ENCODE data around the gene ADRA2C.

Gene ADRA2C

DNA sequence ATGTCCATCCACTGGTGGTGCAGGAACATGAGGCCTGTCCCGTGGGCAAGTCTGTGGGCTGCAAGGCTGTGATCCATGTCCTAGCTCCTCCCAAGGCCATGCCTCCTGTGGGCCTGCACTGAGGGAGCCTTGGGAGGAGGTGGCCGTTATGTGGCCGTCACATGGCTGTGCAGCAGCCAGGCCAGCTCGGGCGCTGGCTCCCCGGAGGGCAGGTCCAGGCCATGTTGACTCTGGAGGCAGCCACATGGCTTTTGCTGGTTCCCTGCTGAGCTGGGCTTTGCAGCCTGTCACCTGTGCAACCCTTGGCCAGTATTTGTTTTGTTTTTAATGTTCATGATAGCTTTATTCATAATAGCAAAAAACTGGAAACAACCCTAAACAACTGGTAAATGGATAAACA, 13.3 kb downstream of the ADRA2C start:
- DNase-seq (ENCODE audit: extremely low spot score), result no peak
- TF ChIP-seq, protein P1, sequence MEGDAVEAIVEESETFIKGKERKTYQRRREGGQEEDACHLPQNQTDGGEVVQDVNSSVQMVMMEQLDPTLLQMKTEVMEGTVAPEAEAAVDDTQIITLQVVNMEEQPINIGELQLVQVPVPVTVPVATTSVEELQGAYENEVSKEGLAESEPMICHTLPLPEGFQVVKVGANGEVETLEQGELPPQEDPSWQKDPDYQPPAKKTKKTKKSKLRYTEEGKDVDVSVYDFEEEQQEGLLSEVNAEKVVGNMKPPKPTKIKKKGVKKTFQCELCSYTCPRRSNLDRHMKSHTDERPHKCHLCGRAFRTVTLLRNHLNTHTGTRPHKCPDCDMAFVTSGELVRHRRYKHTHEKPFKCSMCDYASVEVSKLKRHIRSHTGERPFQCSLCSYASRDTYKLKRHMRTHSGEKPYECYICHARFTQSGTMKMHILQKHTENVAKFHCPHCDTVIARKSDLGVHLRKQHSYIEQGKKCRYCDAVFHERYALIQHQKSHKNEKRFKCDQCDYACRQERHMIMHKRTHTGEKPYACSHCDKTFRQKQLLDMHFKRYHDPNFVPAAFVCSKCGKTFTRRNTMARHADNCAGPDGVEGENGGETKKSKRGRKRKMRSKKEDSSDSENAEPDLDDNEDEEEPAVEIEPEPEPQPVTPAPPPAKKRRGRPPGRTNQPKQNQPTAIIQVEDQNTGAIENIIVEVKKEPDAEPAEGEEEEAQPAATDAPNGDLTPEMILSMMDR (IDR thresholded peaks at IDR 0.05; ENCODE audit: control extremely low read depth, extremely low read depth, low read depth, missing control alignments), result no peak
- POLR2A ChIA-PET, result no interaction called here
- CTCF ChIA-PET, result no interaction called here

GRCh38 chr4:3780347-3781171, 14.4 kb downstream of the ADRA2C start:
- CTCF ChIA-PET, result interaction anchor here (0.6 kb wide), 1 partner anchor 35 kb away, joined by 3 read pairs; no protein-coding TSS in a partner anchor
- TF ChIP-seq, protein P1 (IDR thresholded peaks at IDR 0.05; ENCODE audit: control extremely low read depth, extremely low read depth, low read depth, missing control alignments), result no peak
- no peak for DNase-seq (ENCODE audit: extremely low spot score)
- POLR2A ChIA-PET, result no interaction called here

DNA sequence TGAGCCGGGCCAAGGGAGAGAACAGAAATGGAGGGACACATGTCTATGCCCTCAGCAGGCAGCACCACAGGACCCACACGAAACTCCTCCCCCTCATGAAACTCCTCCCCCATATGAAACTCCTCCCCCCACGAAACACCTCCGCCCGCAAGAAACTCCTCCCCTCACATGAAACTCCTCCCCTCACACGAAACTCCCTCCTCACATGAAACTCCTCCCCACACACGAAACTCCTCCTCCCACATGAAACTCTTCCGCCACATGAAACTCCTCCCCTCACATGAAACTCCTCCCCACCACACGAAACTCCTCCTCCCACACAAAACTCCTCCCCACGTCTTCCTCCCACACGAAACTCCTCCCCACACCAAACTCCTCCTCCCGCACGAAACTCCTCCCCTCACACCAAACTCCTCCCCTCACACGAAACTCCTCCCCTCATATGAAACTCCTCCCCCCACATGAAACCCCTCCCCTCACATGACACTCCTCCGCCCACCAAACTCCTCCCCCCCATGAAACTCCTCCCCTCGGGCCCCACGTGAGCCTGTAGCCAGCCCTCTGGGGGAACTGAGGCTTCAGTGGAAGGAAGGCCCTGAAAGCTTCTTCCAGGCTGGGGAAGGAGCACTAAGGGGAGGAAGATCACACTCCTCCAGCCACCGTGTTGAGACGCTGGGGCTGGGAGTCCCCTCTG, 15.2 kb downstream of the ADRA2C start:
- ChIA-PET CTCF (interaction anchor here (0.6 kb wide), 1 partner anchor 34 kb away, joined by 3 read pairs; no protein-coding TSS in a partner anchor), POLR2A (no interaction called here)
- TF ChIP-seq, protein P1 (IDR thresholded peaks at IDR 0.05; ENCODE audit: control extremely low read depth, extremely low read depth, low read depth, missing control alignments), result no peak
- DNase-seq (ENCODE audit: extremely low spot score), result no peak

DNA sequence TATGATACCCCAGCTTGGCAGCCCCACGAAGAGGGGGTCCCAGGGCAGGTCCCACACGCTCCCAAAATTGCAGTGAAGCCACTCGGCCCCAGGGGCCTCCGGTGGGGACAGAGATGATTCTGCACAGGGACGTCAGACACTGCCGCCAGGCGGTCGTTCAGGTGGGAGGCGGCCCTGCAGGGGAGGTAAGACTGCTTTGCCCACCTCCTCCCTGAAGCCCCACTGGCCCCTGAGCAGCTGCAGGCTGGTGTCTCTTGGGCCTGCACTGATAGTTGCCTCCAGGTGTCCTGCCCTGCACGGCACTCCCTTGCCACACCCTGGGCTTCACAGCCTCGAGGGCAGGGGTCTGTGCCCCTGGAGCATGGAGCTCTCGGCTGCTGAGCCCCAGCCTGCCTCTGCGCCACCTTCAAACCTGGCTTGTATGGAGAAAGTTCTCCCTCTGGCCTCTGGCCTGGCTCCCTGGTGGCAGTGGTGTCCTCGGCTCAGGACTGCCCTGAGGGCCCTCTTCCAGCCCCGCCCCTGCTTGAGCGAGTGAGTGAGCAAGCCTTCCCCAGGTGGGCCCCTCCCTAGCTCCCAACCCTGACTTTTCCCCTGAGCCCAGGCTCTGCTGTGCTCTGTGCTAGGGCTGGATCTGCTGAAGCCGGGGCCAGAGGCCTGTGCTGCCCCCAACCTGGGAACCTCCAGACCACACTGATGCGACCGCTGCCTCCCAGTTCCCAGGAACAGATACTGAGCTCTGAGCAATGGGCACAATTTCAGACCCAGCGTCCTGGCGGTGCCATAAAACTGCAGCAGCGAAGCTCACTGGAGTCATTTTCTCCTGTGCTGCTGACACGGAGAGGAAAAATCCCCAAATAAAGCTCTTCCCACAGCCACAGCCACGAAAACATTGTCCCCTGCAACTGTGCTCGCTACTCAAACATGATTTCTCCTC, 16.1 kb downstream of the ADRA2C start:
- CTCF ChIA-PET, result interaction anchor here (1.1 to 1.2 kb wide), 2 partner anchors 10 to 14 kb away, joined by 3 to 4 read pairs; no protein-coding TSS in a partner anchor

DNA sequence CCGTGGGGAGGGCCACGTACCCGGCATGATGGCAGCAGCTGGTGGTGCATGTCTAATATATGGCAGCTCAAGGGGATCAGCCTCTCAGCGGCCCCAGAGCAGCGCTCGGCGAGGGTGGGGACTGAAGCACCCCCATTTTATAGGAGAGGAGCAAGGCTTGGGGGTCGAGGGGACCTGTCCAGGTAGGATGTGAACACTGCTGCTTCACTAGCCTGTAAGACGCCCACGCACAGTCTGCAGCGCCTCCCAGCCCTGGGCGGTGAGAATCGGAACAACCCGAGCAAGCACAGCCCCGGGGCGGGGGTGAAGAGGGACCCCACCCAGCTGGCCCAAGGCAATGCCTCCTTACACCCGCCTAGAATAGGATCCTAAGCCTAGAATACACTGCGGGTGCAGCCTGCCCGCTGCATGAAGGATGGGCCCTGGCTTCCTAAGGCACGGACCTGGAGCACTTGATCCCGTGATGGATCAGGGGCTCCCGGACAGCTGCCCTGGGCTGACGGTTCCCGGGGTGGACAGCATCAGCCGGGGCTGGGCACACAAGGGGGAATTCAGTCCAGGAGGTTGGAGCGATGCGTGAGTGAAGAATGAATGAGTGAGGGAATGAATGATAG, 17.6 kb downstream of the ADRA2C start:
- TF ChIP-seq, protein P1 (IDR thresholded peaks at IDR 0.05; ENCODE audit: control extremely low read depth, extremely low read depth, low read depth, missing control alignments), result no peak
- ChIA-PET POLR2A (no interaction called here), CTCF (interaction anchor here (1.2 kb wide), 1 partner anchor 12 kb away, joined by 3 read pairs; no protein-coding TSS in a partner anchor)
- DNase-seq (ENCODE audit: extremely low spot score), result peak; percentile 51

More for the DNA sequence above, 16.1 kb downstream of the ADRA2C start:
- POLR2A ChIA-PET, result no interaction called here
- no peak for DNase-seq (ENCODE audit: extremely low spot score)
- TF ChIP-seq, protein P1 (IDR thresholded peaks at IDR 0.05; ENCODE audit: control extremely low read depth, extremely low read depth, low read depth, missing control alignments), result no peak
